ENCODE data around the gene GLCE.

The GLCE gene

GRCh38 chr15:69210574-69210973 is 50.1 kb downstream of the GLCE start:
- no peak for DNase-seq

GRCh38 chr15:69213786-69214185 is 53.4 kb downstream of the GLCE start:
- no peak for DNase-seq

- no peak for DNase-seq
Measured at GRCh38 chr15:69215314-69216035, 55.0 kb downstream of the GLCE start.

GRCh38 chr15:69217381-69217780 is 56.9 kb downstream of the GLCE start:
- DNase-seq = no peak

GRCh38 chr15:69219690-69220089 is 59.3 kb downstream of the GLCE start:
- no peak for DNase-seq

- DNase-seq = no peak
Measured at GRCh38 chr15:69222002-69222474, 61.6 kb downstream of the GLCE start.

- DNase-seq = no peak
Measured at GRCh38 chr15:69223083-69223813, 62.8 kb downstream of the GLCE start.

GRCh38 chr15:69224383-69224782 is 63.9 kb downstream of the GLCE start:
- DNase-seq = no peak

GRCh38 chr15:69225355-69226022 is 65.1 kb downstream of the GLCE start:
- peak; percentile 31 for DNase-seq

- DNase-seq = no peak
Measured at GRCh38 chr15:69226023-69226355, 65.6 kb downstream of the GLCE start.

GRCh38 chr15:69232144-69232543 is 71.7 kb downstream of the GLCE start:
- no peak for DNase-seq

GRCh38 chr15:69232765-69233164 is 72.3 kb downstream of the GLCE start:
- DNase-seq = no peak

- no peak for DNase-seq
Measured at GRCh38 chr15:69234676-69235075, 74.2 kb downstream of the GLCE start.

GRCh38 chr15:69236505-69236904 is 76.1 kb downstream of the GLCE start:
- DNase-seq = no peak

- no peak for DNase-seq
Measured at GRCh38 chr15:69237718-69238117, 77.3 kb downstream of the GLCE start.

- no peak for DNase-seq
Measured at GRCh38 chr15:69244798-69245197, 84.4 kb downstream of the GLCE start.

GRCh38 chr15:69253156-69253555 is 92.7 kb downstream of the GLCE start:
- peak; percentile 92 for DNase-seq

GRCh38 chr15:69265347-69265955 is 105.0 kb downstream of the GLCE start:
- DNase-seq = peak; percentile 33

- no peak for DNase-seq
Measured at GRCh38 chr15:69271217-69271616, 110.8 kb downstream of the GLCE start.

- DNase-seq = no peak
Measured at GRCh38 chr15:69272139-69272538, 111.7 kb downstream of the GLCE start.

- no peak for DNase-seq
Measured at GRCh38 chr15:69272891-69273290, 112.5 kb downstream of the GLCE start.

- no peak for DNase-seq
Measured at GRCh38 chr15:69275074-69275670, 114.7 kb downstream of the GLCE start.

GRCh38 chr15:69275933-69276560 is 115.6 kb downstream of the GLCE start:
- DNase-seq = no peak
